HCT116 (cell line): ENCODE results near the gene RABGAP1. TPM values are rescaled to one million over a fixed set of nuclear protein-coding genes. Genes with fewer than 3 reads are reported as not detected.

ENCODE experiments used
- ATAC-seq: fragments of 200-7000 bp; cut with Tn5 transposase; 2 replicates; pipeline ENCODE4 v1.9.1; 2020; ENCODE audit warnings: mild to moderate bottlenecking, moderate library complexity
- BruUV-seq: library from RNA; stranded (reverse); fragments of 400-500 nt; replicated peaks from 2 replicates; lab custom pipeline; 2021; lab: Mats Ljungman, UMichigan
- CTCF ChIA-PET: fragments of 300-600 bp; sonication (Branson Sonifier 250); formaldehyde crosslinking; loops from one replicate; lab custom pipeline; 2021; ENCODE audit warnings: antibody characterized with exemption; lab: Charles Lee
- POLR2A ChIA-PET: fragments of 300-600, 350-600 bp; sonication (Branson Sonifier 250); formaldehyde crosslinking; loops from one replicate; lab custom pipeline; 2021; ENCODE audit warnings: antibody characterized with exemption; lab: Charles Lee
- RAD21 ChIA-PET, 2 experiments: fragments of 300-600 bp; sonication (Branson Sonifier 250); formaldehyde crosslinking; loops; one replicate each; lab custom pipeline; 2023; ENCODE audit warnings: low total read pairs in 2 of 2; ENCODE audit not compliant: uncharacterized antibody in 2 of 2, unreplicated experiment in 2 of 2, low non-redundant PET in 1 of 2; lab: Charles Lee
- DNase-seq: peaks from one replicate; pipeline ENCODE4 v3.0.0-alpha.2; 2010; ENCODE audit warnings: low read depth, low spot score
- H2AFZ ChIP-seq: fragments of 200-600 bp; shearing (Covaris generic), sonication (generic); 2 replicates; pipeline ENCODE4 v1.6.1; 2017; ENCODE audit warnings: low read depth, mixed run types, mixed read lengths, antibody characterized with exemption, low read length; ENCODE audit not compliant: poor library complexity, severe bottlenecking
- H3K27ac ChIP-seq: 2 replicates; pipeline ENCODE4 v1.5.1; 2012; ENCODE audit warnings: low read depth, low read length
- H3K27me3 ChIP-seq: fragments of 200-600 bp; sonication (generic); 2 replicates; pipeline ENCODE4 v1.6.1; 2016; ENCODE audit warnings: mixed run types, low read length, mixed read lengths; ENCODE audit not compliant: insufficient read depth
- H3K36me3 ChIP-seq, 2 experiments: fragments of 200-500 bp in 1 of 2; fragments of 200-600 bp in 1 of 2; sonication (Bioruptor generic) in 1 of 2; sonication (generic) in 1 of 2; 2 replicates each; pipeline versions ENCODE4 v1.5.1 to v1.6.1; 2014 to 2016; ENCODE audit warnings: low read length in 2 of 2, inconsistent platforms in 1 of 2, mixed read lengths in 1 of 2, mixed run types in 1 of 2; ENCODE audit not compliant: insufficient read depth in 2 of 2, control insufficient read depth in 1 of 2
- H3K4me1 ChIP-seq, 2 experiments: fragments of 200-600 bp in 1 of 2; sonication (generic) in 1 of 2; 2 replicates each; pipeline versions ENCODE4 v1.5.1 to v1.6.1; 2012 to 2017; ENCODE audit warnings: low read length in 2 of 2, inconsistent platforms in 1 of 2, mild to moderate bottlenecking in 1 of 2, mixed read lengths in 1 of 2, mixed run types in 1 of 2, moderate library complexity in 1 of 2; ENCODE audit not compliant: insufficient read depth in 2 of 2, control insufficient read depth in 1 of 2
- H3K4me2 ChIP-seq: fragments of 200-600 bp; sonication (generic); 2 replicates; pipeline ENCODE4 v1.6.1; 2017; ENCODE audit warnings: mixed run types, low read length, mixed read lengths
- H3K4me3 ChIP-seq, 2 experiments: fragments of 200-600 bp in 1 of 2; sonication (generic) in 1 of 2; replicated peaks in 1 of 2; 2 replicates each; pipeline ENCODE4 v1.5.1; 2011 to 2016; ENCODE audit warnings: low read length in 2 of 2, control low read depth in 1 of 2, low read depth in 1 of 2, mild to moderate bottlenecking in 1 of 2, mixed read lengths in 1 of 2, mixed run types in 1 of 2
- H3K79me2 ChIP-seq: fragments of 200-600 bp; sonication (generic); 2 replicates; pipeline ENCODE4 v1.6.1; 2017; ENCODE audit warnings: mild to moderate bottlenecking, mixed run types, low read length, moderate library complexity, mixed read lengths; ENCODE audit not compliant: insufficient read depth
- H3K9ac ChIP-seq: fragments of 200-600 bp; sonication (generic); 2 replicates; pipeline ENCODE4 v1.6.1; 2016; ENCODE audit warnings: low read length, mixed read lengths
- H3K9me2 ChIP-seq: fragments of 200-600 bp; sonication (generic), shearing (Covaris generic); 2 replicates; pipeline ENCODE4 v1.6.1; 2017; ENCODE audit warnings: mixed run types, mild to moderate bottlenecking, moderate library complexity; ENCODE audit not compliant: insufficient read depth
- H3K9me3 ChIP-seq, 2 experiments: fragments of 200-500 bp in 1 of 2; fragments of 200-600 bp in 1 of 2; sonication (Bioruptor generic) in 1 of 2; sonication (generic) in 1 of 2; 2 replicates each; pipeline ENCODE4 v1.6.1; 2014 to 2017; ENCODE audit warnings: low read length in 2 of 2, mixed read lengths in 2 of 2, inconsistent platforms in 1 of 2, low read depth in 1 of 2, mild to moderate bottlenecking in 1 of 2, mixed run types in 1 of 2, moderate library complexity in 1 of 2; ENCODE audit not compliant: control insufficient read depth in 1 of 2, insufficient read depth in 1 of 2
- H4K20me1 ChIP-seq: fragments of 200-600 bp; sonication (generic), shearing (Covaris generic); 2 replicates; pipeline ENCODE4 v1.6.1; 2017; ENCODE audit warnings: mixed run types, mild to moderate bottlenecking, moderate library complexity; ENCODE audit not compliant: insufficient read depth
- ATF3 ChIP-seq: IDR thresholded peaks from 2 replicates; pipeline ENCODE4 v1.6.1; 2012
- CBX3 ChIP-seq: IDR thresholded peaks from 2 replicates; pipeline ENCODE4 v1.6.1; 2012; ENCODE audit warnings: low read depth
- CEBPB ChIP-seq: IDR thresholded peaks from 2 replicates; pipeline ENCODE4 v1.6.1; 2012; ENCODE audit warnings: low read depth
- EGR1 ChIP-seq: IDR thresholded peaks from 2 replicates; pipeline ENCODE4 v1.6.1; 2012; ENCODE audit warnings: low read depth
- ELF1 ChIP-seq: IDR thresholded peaks from 2 replicates; pipeline ENCODE4 v1.6.1; 2012; ENCODE audit warnings: low read depth, borderline replicate concordance
- EZH2 ChIP-seq: fragments of 200-600 bp; sonication (generic); IDR thresholded peaks from 2 replicates; pipeline ENCODE4 v1.6.1; 2017; ENCODE audit warnings: antibody characterized with exemption, mixed run types
- EZH2phosphoT487 ChIP-seq: fragments of 200-600 bp; IDR thresholded peaks from 2 replicates; pipeline ENCODE4 v1.6.1; 2018; ENCODE audit warnings: antibody characterized with exemption, borderline replicate concordance
- FOSL1 ChIP-seq: IDR thresholded peaks from 2 replicates; pipeline ENCODE4 v1.6.1; 2012; ENCODE audit warnings: low read depth
- JUND ChIP-seq: IDR thresholded peaks from 2 replicates; pipeline ENCODE4 v1.6.1; 2012
- MAX ChIP-seq: IDR thresholded peaks from 2 replicates; pipeline ENCODE4 v1.6.1; 2012
- POLR2A ChIP-seq: IDR thresholded peaks from 2 replicates; pipeline ENCODE4 v1.7.0; 2011; ENCODE audit warnings: borderline replicate concordance; ENCODE audit not compliant: insufficient read depth, insufficient read length; ENCODE audit errors: extremely low read depth
- POLR2AphosphoS5 ChIP-seq: IDR thresholded peaks from 2 replicates; pipeline ENCODE4 v1.6.1; 2011; ENCODE audit warnings: mild to moderate bottlenecking, low read depth, low read length, moderate library complexity
- SIN3A ChIP-seq: IDR thresholded peaks from 2 replicates; pipeline ENCODE4 v1.6.1; 2012; ENCODE audit warnings: low read depth
- SP1 ChIP-seq: IDR thresholded peaks from 2 replicates; pipeline ENCODE4 v1.6.1; 2012; ENCODE audit warnings: low read depth
- SRF ChIP-seq: IDR thresholded peaks from 2 replicates; pipeline ENCODE4 v1.6.1; 2012; ENCODE audit warnings: low read depth
- TCF7L2 ChIP-seq: IDR thresholded peaks from 2 replicates; pipeline ENCODE4 v1.7.0; 2011; ENCODE audit warnings: borderline replicate concordance, inconsistent platforms; ENCODE audit not compliant: insufficient read depth, insufficient read length; ENCODE audit errors: extremely low read depth
- ZFX ChIP-seq: fragments of 450-650 bp; IDR thresholded peaks from 2 replicates; pipeline ENCODE4 v1.6.1; 2017
- ZNF274 ChIP-seq: fragments of 200-500 bp; sonication (Bioruptor generic); IDR thresholded peaks from 2 replicates; pipeline ENCODE4 v1.6.1; 2014; ENCODE audit warnings: mild to moderate bottlenecking, low read depth, low read length, inconsistent platforms
- intact Hi-C: fragments of 100-400 bp; cut with micrococcal nuclease; formaldehyde crosslinking; loops from 2 replicates; pipeline ENCODE4 v1.10.0; 2022
- total RNA-seq: library from RNA; stranded (reverse); gene quantifications from one replicate; pipeline ENCODE4 v1.2.1, GENCODE V29; 2021; ENCODE audit not compliant: unreplicated experiment

The RABGAP1 gene
- total RNA-seq, 1 experiment from 2014 or later, result 29.7 TPM

GRCh38 chr9:123080444-123080843 lies 139.6 kb downstream of the RABGAP1 start:
- no peaks in the 10 kb centered on the region for H4K20me1 ChIP-seq
- intact Hi-C loops, result loop anchor here (5.0 kb wide), 1 partner anchor 307 kb away; no protein-coding TSS in a partner anchor
- no peaks in the 10 kb centered on the region for H3K9me3 ChIP-seq
- H3K4me1 ChIP-seq, result no peaks in the 10 kb centered on the region
- ChIA-PET POLR2A (no interaction called here), RAD21 (no interaction called here), CTCF (interaction anchor here (1.0 to 4.0 kb wide), 2 partner anchors 21 to 269 kb away, joined by 3 to 37 read pairs; no protein-coding TSS in a partner anchor)
- H3K9ac ChIP-seq, result no peak overlapping the region
- no peak overlapping the region for H3K27ac ChIP-seq
- no peaks in the 10 kb centered on the region for H3K79me2 ChIP-seq
- no peak overlapping the region for H2AFZ ChIP-seq
- H3K36me3 ChIP-seq, result peaks cover 10 to 14% of the 10 kb centered on the region in 2 experiments; a peak in 3 of 4 replicates
- no peaks in the 10 kb centered on the region for H3K27me3 ChIP-seq
- H3K9me2 ChIP-seq, result no peaks in the 10 kb centered on the region
- TF ChIP-seq ELF1 (no peak), JUND (no peak), POLR2A (no peak), SRF (no peak), ZFX (no peak), CBX3 (no peak), ZNF274 (no peak), MAX (no peak), TCF7L2 (no peak), SIN3A (no peak), CEBPB (no peak), ATF3 (no peak), SP1 (no peak), POLR2AphosphoS5 (no peak), FOSL1 (no peak), EZH2phosphoT487 (no peak), EZH2 (no peak), EGR1 (no peak)
- no peak overlapping the region for H3K4me2 ChIP-seq
- ATAC-seq (no peak), DNase-seq (no peak)
- no peak overlapping the region for H3K4me3 ChIP-seq
- BruUV-seq, result no TSS peak
